Lower lobe of right lung (tissue), 2 donors: Measurements from ENCODE around the gene BLM. TPM values are rescaled to one million over a fixed set of nuclear protein-coding genes. Genes with fewer than 3 reads are reported as not detected.
A peak's percentile ranks its signal among the peaks of the same experiment; 100 is the strongest.

Experiments used
- ATAC-seq, 2 donors: fragments of 200-7000 bp; cut with Tn5 transposase; one replicate each; pipeline ENCODE4 v1.9.1; 2020 to 2022; ENCODE audit warnings: mild to moderate bottlenecking in 2 of 2, moderate library complexity in 2 of 2
- DNase-seq: peaks from one replicate; pipeline ENCODE4 v3.0.0-alpha.2; 2020
- H3K27ac ChIP-seq: fragments of 200-600 bp; one replicate; pipeline ENCODE4 v1.8.0; 2022
- H3K27me3 ChIP-seq: fragments of 200-600 bp; one replicate; pipeline ENCODE4 v1.8.0; 2022; ENCODE audit warnings: low read depth
- H3K36me3 ChIP-seq: fragments of 200-600 bp; one replicate; pipeline ENCODE4 v1.8.0; 2022; ENCODE audit warnings: mild to moderate bottlenecking
- H3K4me1 ChIP-seq: fragments of 200-600 bp; one replicate; pipeline ENCODE4 v1.8.0; 2022
- H3K4me3 ChIP-seq: fragments of 200-600 bp; one replicate; pipeline ENCODE4 v1.8.0; 2022; ENCODE audit warnings: mild to moderate bottlenecking
- H3K9me3 ChIP-seq: fragments of 200-600 bp; one replicate; pipeline ENCODE4 v1.8.0; 2022
- intact Hi-C: fragments of 100-400 bp; cut with DNase I; formaldehyde crosslinking; loops from one replicate; pipeline ENCODE4 v1.11.0; 2022
- total RNA-seq: library from RNA; stranded (reverse); fragmentation: NEBNext Ultra II Directional; extraction: Animal tissue kit (Norgen Biotek cat#: 25700); gene quantifications from one replicate; pipeline ENCODE4 v1.2.1, GENCODE V29; 2021
- TF ChIP-seq, protein P1 (sequence below): fragments of 200-600 bp; IDR thresholded peaks from one replicate; pipeline ENCODE4 v1.8.0; 2022; ENCODE audit warnings: antibody characterized with exemption, mild to moderate bottlenecking
- donor health status: DM: no; HTN: yes; CAD: no; lungs with severe emphysema.

BLM gene
- total RNA-seq, 1 donor from 2014 or later, result 2.0 TPM

DNA sequence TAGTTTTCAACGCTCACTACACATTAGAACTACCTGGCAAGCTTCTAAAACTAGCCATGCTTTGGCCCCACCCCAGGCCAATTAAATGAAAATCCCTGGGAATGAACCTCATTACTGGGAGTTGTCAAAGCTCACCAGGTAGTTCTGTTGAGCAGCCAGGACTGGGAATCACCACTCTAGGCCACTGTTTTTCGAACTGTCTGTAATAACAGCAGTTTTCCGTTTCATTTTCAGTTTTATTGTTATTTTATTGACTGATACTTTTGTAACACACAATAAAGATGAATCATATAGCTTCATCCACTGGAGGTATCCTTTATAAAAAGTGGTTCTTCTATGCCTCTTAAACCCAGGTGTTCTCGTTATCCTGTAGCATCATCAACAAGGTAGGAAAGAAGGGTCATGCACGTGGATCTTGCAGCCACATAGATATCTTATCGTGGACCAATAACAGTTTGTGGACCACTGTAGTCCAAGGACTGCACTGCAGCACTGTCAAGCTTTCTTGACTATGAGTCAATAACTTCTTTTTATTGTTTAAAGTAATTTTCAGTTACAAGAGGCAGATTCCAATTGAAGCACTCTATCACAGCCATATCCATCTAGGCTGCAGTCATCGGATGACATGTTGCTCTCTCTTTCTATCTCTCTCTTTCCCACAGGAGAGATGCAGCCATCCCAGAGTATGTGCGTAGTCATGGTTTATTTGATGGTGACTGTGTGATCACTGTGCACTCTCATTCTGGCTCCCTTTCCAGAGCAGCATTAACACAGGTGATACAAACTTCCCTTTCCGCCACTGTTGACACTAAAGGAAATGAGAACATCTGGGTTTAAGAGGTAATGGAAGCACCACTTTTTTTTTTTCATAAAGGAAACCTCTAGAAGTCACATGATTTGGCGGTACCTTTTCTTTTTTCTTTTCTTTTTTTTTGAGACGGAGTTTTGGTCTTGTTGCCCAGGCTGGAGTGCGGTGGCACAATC lies 39.0 kb upstream of the BLM start:
- Histone ChIP-seq H3K4me1 (peaks cover 7% of the 10 kb centered on the region), H3K27me3 (no peaks in the 10 kb centered on the region), H3K9me3 (no peaks in the 10 kb centered on the region), H3K27ac (no peak overlapping the region), H3K36me3 (no peaks in the 10 kb centered on the region), H3K4me3 (no peak overlapping the region)
- TF ChIP-seq, protein P1, sequence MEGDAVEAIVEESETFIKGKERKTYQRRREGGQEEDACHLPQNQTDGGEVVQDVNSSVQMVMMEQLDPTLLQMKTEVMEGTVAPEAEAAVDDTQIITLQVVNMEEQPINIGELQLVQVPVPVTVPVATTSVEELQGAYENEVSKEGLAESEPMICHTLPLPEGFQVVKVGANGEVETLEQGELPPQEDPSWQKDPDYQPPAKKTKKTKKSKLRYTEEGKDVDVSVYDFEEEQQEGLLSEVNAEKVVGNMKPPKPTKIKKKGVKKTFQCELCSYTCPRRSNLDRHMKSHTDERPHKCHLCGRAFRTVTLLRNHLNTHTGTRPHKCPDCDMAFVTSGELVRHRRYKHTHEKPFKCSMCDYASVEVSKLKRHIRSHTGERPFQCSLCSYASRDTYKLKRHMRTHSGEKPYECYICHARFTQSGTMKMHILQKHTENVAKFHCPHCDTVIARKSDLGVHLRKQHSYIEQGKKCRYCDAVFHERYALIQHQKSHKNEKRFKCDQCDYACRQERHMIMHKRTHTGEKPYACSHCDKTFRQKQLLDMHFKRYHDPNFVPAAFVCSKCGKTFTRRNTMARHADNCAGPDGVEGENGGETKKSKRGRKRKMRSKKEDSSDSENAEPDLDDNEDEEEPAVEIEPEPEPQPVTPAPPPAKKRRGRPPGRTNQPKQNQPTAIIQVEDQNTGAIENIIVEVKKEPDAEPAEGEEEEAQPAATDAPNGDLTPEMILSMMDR, result no peak
- ATAC-seq, result no peak
- intact Hi-C loops, result no loop called here
- DNase-seq, result no peak

DNA sequence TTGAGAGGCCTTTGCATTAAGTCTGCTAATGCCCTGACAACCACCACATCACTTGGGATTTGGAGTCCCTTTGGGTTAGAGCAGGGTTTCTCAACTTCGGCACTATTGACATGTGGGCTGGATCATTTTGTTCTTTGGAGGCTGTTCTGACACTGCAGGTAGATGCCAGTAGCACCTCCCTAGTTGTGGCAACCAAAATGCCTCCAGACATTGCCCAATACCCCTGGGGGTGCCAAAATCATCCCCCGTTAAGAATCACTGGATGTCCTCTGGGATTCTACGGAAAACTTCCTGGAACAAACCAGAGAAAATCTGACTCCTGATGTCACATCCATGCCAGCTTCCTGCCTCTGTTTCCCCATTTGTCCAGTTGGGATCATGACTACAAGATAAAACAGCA lies 37.2 kb upstream of the BLM start:
- TF ChIP-seq, protein P1, result no peak
- no peak overlapping the region for H3K4me3 ChIP-seq
- no peak for DNase-seq
- no peak for ATAC-seq
- no peaks in the 10 kb centered on the region for H3K9me3 ChIP-seq
- no peak overlapping the region for H3K27ac ChIP-seq
- no peaks in the 10 kb centered on the region for H3K27me3 ChIP-seq
- peaks cover 7% of the 10 kb centered on the region for H3K4me1 ChIP-seq
- H3K36me3 ChIP-seq, result no peaks in the 10 kb centered on the region
- intact Hi-C loops, result no loop called here

DNA sequence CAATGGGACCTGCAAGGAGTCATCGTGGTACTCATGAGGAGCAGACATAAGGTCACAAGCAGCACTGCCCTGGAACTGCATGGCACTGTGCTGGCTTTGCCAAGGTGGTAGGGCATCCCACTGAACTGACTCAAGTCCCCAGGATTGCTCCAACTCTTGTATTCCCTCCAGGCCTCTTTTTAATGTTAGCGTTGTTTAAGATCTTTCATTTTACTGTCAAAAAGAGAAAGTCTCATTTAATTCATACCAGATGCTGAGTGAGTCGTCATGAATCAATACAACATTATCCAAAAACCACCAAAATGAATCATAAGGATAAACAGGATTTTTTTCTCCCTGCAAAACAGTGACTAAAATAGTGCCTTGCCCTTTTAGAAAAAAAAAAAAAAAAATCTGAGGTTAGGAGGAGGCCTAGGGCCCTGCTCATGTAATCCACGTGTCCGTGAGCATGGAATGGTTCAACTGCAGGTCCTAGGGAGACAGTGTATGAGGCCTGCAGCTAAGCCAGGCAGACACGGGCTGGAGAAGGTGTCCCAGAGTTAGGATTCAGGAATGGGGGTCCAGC lies 36.7 kb upstream of the BLM start:
- ATAC-seq, result peak; percentile 16 to 35
- H3K4me3 ChIP-seq, result no peak overlapping the region
- peaks cover 7% of the 10 kb centered on the region for H3K4me1 ChIP-seq
- DNase-seq, result no peak
- intact Hi-C loops, result no loop called here
- TF ChIP-seq, protein P1, result no peak
- no peaks in the 10 kb centered on the region for H3K9me3 ChIP-seq
- H3K36me3 ChIP-seq, result no peaks in the 10 kb centered on the region
- peak overlapping the region; percentile 18 for H3K27ac ChIP-seq
- H3K27me3 ChIP-seq, result no peaks in the 10 kb centered on the region

DNA sequence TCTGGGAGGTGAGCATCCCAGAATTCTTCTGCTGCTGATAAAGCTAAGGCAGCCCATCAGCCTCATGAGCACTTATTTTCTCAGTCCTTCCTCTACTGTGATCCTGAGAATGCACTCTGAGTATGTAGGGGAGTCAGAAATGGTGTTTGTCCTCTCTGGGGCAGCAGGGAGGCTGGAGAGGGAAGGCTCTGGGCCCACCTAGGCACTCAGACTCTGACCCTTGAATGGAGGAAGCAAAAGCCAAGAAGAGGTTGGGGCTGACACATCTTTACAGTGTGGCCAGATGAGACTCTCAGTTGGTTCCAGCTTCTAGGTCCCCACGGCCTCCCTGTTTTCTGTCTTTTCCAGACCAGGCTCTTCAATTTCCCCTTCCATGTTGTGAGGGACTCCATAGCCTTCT lies 36.1 kb upstream of the BLM start:
- H3K27ac ChIP-seq, result peak overlapping the region; percentile 18
- intact Hi-C loops, result no loop called here
- H3K4me3 ChIP-seq, result no peak overlapping the region
- ATAC-seq (no peak), DNase-seq (no peak)
- TF ChIP-seq, protein P1, result no peak
- H3K9me3 ChIP-seq, result no peaks in the 10 kb centered on the region
- no peaks in the 10 kb centered on the region for H3K27me3 ChIP-seq
- H3K36me3 ChIP-seq, result no peaks in the 10 kb centered on the region
- H3K4me1 ChIP-seq, result peaks cover 11% of the 10 kb centered on the region

DNA sequence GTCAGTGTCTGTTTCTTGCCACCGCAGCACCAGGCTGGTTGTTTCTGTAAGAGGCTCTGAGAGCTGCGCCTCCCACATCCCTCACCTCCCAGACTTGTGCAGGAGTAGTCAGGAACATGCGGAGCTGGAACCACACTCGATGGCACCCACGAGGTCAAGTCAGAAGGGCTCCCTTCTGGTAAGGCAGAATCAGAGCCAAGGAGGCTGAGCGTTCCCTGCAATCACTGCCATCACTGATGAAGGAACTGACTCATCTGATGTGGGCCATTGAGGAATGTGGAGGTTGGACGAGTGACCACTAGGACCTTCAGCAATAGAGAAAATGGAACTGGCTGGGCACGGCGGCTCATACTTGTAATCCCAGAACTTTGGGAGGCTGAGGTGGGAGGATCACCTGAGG lies 35.7 kb upstream of the BLM start:
- no peaks in the 10 kb centered on the region for H3K27me3 ChIP-seq
- H3K4me3 ChIP-seq, result no peak overlapping the region
- H3K36me3 ChIP-seq, result no peaks in the 10 kb centered on the region
- no peak for DNase-seq
- no peak for ATAC-seq
- H3K27ac ChIP-seq, result no peak overlapping the region
- H3K4me1 ChIP-seq, result peaks cover 14% of the 10 kb centered on the region
- no peaks in the 10 kb centered on the region for H3K9me3 ChIP-seq
- intact Hi-C loops, result no loop called here
- TF ChIP-seq, protein P1, result no peak
